ENCODE measurements around the gene PLGRKT. TPM values are rescaled to one million over a fixed set of nuclear protein-coding genes. Genes with fewer than 3 reads are reported as not detected.
A peak's percentile ranks its signal among the peaks of the same experiment; 100 is the strongest.

The PLGRKT gene
- total and polyA plus RNA-seq, 2 donors (not counting 3 experiments of a cell fraction or from before 2014, with no cell fraction given): 3.8 to 21.2 TPM

DNA sequence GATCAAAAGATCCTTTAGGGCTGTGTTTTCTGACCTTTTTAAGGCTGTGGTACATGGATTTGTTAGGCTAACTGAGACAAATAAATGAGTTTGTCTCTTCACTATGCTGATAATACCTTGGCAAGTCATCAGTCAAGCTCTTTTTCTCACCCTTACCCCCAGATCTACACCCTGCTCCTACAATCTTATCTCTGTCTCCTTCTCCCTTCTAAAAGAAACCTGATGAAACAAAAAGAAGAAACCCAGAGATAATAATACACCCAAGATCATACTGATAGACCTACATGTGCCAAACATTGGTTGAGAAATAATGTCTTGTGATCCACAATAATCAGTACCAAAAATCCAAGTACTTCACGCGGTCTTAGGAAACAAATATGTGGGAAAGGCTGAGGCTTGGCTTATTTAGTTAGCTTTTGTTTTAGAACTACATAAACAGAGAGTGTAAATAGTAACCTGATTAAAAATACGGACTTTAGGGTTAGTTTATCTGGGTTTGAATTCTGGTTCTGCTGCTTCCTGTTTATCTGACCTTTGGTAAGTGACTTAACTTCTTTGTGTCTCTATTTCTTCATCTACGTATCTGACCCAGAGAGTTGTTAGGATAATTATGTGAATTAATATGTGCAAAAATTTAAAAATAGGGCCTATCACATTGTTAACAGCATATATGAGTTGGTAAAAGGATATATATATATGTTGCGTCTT lies 47.8 kb upstream of the PLGRKT start:
- DNase-seq (ENCODE audit: low read depth, low spot score): peak; percentile 16
- H3K9me1 ChIP-seq (replicated peaks; ENCODE audit: control insufficient read depth, extremely low read depth, insufficient read depth, low read length): no peaks in the 10 kb centered on the region
- no peaks in the 10 kb centered on the region for H3K27me3 ChIP-seq (ENCODE audit: control insufficient read depth in 2 of 2, insufficient read depth in 2 of 2, low read length in 2 of 2)
- H3K9me3 ChIP-seq (replicated peaks; ENCODE audit: control insufficient read depth, insufficient read depth, low read length): no peaks in the 10 kb centered on the region
- CTCF ChIA-PET: no interaction called here
- intact Hi-C loops (cut with micrococcal nuclease) (no loop called here), dilution Hi-C loops (cut with MboI; ENCODE audit: extremely low pct_ligation_motif_present, low sequenced_read_pairs) (no loop called here)
- H3K36me3 ChIP-seq (ENCODE audit: control insufficient read depth in 2 of 2, extremely low read depth in 1 of 2, insufficient read depth in 2 of 2, low read length in 2 of 2): no peaks in the 10 kb centered on the region
- no peak overlapping the region for H2AFZ ChIP-seq (ENCODE audit: low read depth, low read length)
- no peak overlapping the region for H3K4me2 ChIP-seq (ENCODE audit: insufficient read depth, low read length)
- no peak for TF ChIP-seq POLR2A (IDR thresholded peaks at IDR 0.05; ENCODE audit: low read depth, low read length)
- TF ChIP-seq EZH2 (IDR thresholded peaks at IDR 0.05; ENCODE audit: borderline replicate concordance, low read depth, low read length, severe bottlenecking): no peak
- TF ChIP-seq POLR2AphosphoS5 (IDR thresholded peaks at IDR 0.05; ENCODE audit: insufficient read depth, low read depth, low read length): no peak
- TF ChIP-seq FOS (IDR thresholded peaks at IDR 0.05; ENCODE audit: borderline replicate concordance, insufficient read depth, low read length): no peak
- TF ChIP-seq, protein P1, sequence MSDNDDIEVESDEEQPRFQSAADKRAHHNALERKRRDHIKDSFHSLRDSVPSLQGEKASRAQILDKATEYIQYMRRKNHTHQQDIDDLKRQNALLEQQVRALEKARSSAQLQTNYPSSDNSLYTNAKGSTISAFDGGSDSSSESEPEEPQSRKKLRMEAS (IDR thresholded peaks at IDR 0.05; ENCODE audit: insufficient read depth, insufficient read length): no peak
- TF ChIP-seq, protein P2, sequence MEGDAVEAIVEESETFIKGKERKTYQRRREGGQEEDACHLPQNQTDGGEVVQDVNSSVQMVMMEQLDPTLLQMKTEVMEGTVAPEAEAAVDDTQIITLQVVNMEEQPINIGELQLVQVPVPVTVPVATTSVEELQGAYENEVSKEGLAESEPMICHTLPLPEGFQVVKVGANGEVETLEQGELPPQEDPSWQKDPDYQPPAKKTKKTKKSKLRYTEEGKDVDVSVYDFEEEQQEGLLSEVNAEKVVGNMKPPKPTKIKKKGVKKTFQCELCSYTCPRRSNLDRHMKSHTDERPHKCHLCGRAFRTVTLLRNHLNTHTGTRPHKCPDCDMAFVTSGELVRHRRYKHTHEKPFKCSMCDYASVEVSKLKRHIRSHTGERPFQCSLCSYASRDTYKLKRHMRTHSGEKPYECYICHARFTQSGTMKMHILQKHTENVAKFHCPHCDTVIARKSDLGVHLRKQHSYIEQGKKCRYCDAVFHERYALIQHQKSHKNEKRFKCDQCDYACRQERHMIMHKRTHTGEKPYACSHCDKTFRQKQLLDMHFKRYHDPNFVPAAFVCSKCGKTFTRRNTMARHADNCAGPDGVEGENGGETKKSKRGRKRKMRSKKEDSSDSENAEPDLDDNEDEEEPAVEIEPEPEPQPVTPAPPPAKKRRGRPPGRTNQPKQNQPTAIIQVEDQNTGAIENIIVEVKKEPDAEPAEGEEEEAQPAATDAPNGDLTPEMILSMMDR (IDR thresholded peaks at IDR 0.05; ENCODE audit: extremely low read depth in 1 of 2, insufficient read depth in 1 of 2, low read depth in 1 of 2, low read length in 2 of 2): no peak
- TF ChIP-seq JUN (IDR thresholded peaks at IDR 0.05; ENCODE audit: borderline replicate concordance, insufficient read depth, insufficient read length, low read depth): no peak
- no peak for TF ChIP-seq MYC (IDR thresholded peaks at IDR 0.05; ENCODE audit: low read depth, low read length)
- TF ChIP-seq GATA2 (IDR thresholded peaks at IDR 0.05; ENCODE audit: insufficient read depth, insufficient read length, low read depth, low read length): no peak
- no peak for FAIRE-seq
- no peak overlapping the region for H3K4me3 ChIP-seq (replicated peaks in 1 of 3; ENCODE audit: insufficient read depth in 1 of 3, low read depth in 1 of 3, low read length in 3 of 3)
- no peak overlapping the region for H3K27ac ChIP-seq (ENCODE audit: insufficient read depth, low read depth, low read length)
- H3K4me1 ChIP-seq (ENCODE audit: control insufficient read depth, extremely low read depth, insufficient read depth, low read length): peaks cover 26% of the 10 kb centered on the region
- no TSS peak for BruUV-seq (replicated peaks)
- H3K9ac ChIP-seq (replicated peaks; ENCODE audit: extremely low read depth, insufficient read depth, low read length): no peak overlapping the region
- H3K79me2 ChIP-seq (ENCODE audit: control insufficient read depth, insufficient read depth, low read length): no peaks in the 10 kb centered on the region
- POLR2A ChIA-PET: no interaction called here
- H4K20me1 ChIP-seq (replicated peaks; ENCODE audit: control insufficient read depth, extremely low read depth, insufficient read depth, low read length): no peaks in the 10 kb centered on the region

Data from endothelial cell of umbilical vein (primary cell).